T-helper 1 cell treated with Interleukin-12 subunit alpha and Interleukin-12 subunit beta and Interleukin-4 antibody, amounts not matched to agents 30 μg/mL and 1 μg/mL, for 36 hours (primary cell): ENCODE data around the gene PRSS53.

Source experiments
- H3K27ac Mint-ChIP-seq: one replicate; pipeline ENCODE4 v1.8.0; 2021; ENCODE audit warnings: mild to moderate bottlenecking, mixed read lengths
- H3K27me3 Mint-ChIP-seq: one replicate; pipeline ENCODE4 v1.8.0; 2021; ENCODE audit warnings: low read depth, mixed read lengths
- H3K36me3 Mint-ChIP-seq: one replicate; pipeline ENCODE4 v1.8.0; 2021; ENCODE audit warnings: low read depth, mixed read lengths
- H3K4me1 Mint-ChIP-seq: one replicate; pipeline ENCODE4 v1.8.0; 2021; ENCODE audit warnings: low read depth, mixed read lengths
- H3K4me3 Mint-ChIP-seq: one replicate; pipeline ENCODE4 v1.8.0; 2021; ENCODE audit warnings: mild to moderate bottlenecking, moderate library complexity, mixed read lengths
- H3K9me3 Mint-ChIP-seq: one replicate; pipeline ENCODE4 v1.8.0; 2021; ENCODE audit warnings: mixed read lengths

Gene PRSS53

DNA sequence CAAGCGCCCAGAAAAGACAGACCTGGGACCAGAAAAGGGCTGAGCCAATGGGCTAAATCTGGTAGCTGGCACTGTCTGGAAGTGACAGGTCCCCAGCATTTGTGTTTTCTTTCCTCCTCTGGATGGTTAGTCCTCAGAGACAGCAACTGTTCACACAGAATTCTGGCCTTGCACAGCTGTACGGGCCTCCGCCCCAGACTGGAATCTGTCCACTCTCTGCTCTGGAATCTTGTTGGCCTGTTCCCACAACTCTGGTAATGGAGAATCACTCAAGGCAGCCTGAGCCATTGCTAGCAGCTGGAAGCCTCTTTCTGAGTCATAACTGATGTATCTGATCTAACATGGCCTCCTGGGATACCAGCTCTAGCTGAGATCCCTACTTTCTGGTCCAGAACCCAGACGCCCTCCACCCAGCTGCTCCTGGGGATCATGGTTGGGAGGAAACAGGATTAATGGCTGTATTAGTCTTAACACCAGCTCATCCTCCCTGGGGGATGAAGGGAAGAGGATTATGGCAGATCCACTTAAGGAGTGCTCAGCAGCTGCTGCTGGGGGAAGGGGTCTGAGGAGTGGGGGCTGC lies 23.8 kb downstream of the PRSS53 start:
- H3K4me3 Mint-ChIP-seq, result peak overlapping the region; percentile 70
- H3K4me1 Mint-ChIP-seq, result peaks cover 43% of the 10 kb centered on the region
- no peaks in the 10 kb centered on the region for H3K9me3 Mint-ChIP-seq
- no peaks in the 10 kb centered on the region for H3K27me3 Mint-ChIP-seq
- peaks cover 19% of the 10 kb centered on the region for H3K36me3 Mint-ChIP-seq
- H3K27ac Mint-ChIP-seq, result peak overlapping the region; percentile 79

DNA sequence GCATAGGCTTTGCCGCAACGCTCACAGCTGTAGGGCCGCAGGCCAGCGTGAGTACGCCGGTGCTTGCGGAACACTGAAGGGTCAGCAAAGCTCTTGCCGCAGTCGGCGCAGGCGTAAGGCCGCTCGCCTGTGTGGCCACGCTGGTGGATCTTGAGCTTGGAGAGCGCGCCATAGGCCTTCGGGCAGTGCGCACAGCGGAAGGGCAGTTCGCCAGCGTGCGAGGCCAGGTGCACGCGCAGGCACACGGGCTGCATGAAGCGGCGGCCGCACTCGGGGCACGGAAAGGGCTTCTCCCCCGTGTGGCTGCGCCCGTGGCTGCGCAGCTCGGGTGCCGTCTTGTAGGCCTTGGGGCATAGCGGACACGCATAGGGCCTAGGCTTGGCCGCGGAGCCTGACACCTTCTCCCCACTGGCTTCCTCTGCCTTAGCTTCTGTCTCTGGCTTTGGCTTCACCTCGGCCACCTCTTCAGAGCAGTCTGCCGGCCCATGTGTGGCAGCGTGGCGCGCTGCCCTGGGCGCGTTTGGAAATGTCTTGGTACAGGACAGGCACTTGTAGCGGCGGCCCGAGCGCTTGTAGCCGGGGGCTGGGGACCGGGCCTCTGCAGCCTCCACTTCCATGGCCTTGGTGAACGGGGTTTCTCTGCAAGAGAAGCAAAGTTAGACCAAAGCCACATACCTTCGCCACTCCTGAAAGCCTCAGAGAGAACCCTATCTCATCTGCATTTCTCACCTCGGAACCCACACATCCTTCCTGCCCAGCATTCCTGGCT lies 24.7 kb downstream of the PRSS53 start:
- H3K4me1 Mint-ChIP-seq, result peaks cover 39% of the 10 kb centered on the region
- H3K4me3 Mint-ChIP-seq, result peak overlapping the region; percentile 70
- H3K36me3 Mint-ChIP-seq, result peaks cover 22% of the 10 kb centered on the region
- no peaks in the 10 kb centered on the region for H3K27me3 Mint-ChIP-seq
- no peaks in the 10 kb centered on the region for H3K9me3 Mint-ChIP-seq
- peak overlapping the region; percentile 79 for H3K27ac Mint-ChIP-seq

DNA sequence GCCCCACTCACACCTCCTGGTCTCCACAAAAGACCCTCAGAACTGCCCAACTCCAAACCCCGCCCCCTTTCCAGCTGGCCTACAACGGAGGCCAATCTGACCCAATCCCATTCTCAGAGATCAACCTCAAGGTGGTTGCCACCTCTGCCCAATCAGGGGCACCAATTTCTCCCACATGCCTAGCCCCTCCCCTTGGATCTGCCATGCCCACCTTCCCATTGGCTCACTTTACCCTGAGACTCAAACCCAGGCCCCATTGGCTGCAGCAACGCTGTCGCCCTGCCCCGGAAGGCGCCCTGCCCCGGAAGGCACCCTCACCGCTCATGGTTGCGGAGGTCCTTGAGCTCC lies 25.3 kb downstream of the PRSS53 start:
- Mint-ChIP-seq H3K4me1 (peaks cover 39% of the 10 kb centered on the region), H3K36me3 (peaks cover 22% of the 10 kb centered on the region)

DNA sequence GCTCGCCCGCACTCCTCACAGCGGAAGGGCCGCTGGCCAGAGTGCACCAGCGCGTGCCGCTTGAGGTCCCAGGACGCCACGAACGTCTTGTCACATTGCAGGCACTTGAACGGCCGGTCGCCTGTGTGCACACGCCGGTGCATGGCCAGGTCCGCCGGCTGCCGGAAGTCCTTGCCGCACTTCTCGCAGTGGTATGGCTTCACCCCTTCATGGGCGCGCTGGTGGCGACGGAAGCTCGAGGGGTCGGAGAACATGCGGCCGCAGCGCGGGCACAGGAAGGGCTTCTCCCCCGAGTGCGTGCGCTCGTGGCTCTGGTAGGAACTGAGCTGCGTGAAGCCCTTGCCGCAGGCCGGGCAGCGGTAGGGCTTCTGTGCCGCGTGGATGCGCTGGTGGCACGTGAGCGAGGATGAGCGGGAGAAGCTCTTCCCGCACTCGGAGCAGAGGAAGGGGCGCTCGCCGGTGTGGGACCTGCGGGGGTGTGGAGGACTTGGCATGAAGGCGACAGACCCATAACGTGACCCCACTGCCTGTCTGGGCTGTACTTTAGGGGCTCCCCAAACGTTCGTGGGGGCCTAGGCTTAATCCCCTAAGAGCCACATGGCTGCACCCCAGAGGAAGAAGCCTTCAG lies 26.8 kb downstream of the PRSS53 start:
- H3K27me3 Mint-ChIP-seq, result no peaks in the 10 kb centered on the region
- no peak overlapping the region for H3K27ac Mint-ChIP-seq
- peaks cover 34% of the 10 kb centered on the region for H3K4me1 Mint-ChIP-seq
- H3K9me3 Mint-ChIP-seq, result no peaks in the 10 kb centered on the region
- peaks cover 22% of the 10 kb centered on the region for H3K36me3 Mint-ChIP-seq
- H3K4me3 Mint-ChIP-seq, result no peak overlapping the region

More for the DNA sequence above, 25.3 kb downstream of the PRSS53 start:
- Mint-ChIP-seq H3K4me3 (peak overlapping the region; percentile 70), H3K27me3 (no peaks in the 10 kb centered on the region), H3K9me3 (no peaks in the 10 kb centered on the region), H3K27ac (peak overlapping the region; percentile 72)

DNA sequence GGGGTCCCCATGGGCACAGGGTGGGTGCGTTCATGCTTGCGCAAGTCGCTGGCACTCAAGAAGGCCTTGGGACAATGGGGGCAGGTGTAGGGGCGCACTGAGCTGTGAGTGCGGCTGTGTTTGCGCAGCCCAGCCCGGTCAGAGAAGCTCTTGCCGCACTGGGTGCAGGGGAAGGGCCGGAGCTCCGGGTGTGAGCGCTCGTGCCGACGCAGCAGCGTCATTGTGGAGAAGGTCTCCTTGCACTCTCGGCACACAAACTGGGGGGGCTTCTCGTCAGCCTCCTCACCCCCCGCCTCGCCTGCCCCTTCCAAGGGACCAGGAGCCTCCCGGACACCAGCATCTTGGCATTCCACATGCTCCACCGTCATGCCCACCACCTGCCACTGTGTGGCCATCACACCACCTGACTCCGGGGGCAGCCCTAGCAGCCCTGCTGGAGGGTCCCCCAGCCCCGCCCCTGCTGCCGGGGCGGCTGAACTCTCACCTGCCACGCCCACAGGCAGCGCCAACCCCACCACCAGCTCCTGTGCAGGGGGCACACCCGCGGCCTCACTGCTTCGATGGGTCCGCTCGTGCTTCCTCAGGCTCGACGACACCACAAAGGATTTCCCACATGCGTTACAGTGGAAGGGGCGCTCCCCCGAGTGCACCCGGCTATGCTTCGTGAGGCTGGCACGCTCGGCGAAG lies 27.5 kb downstream of the PRSS53 start:
- Mint-ChIP-seq H3K9me3 (no peaks in the 10 kb centered on the region), H3K4me3 (no peak overlapping the region), H3K36me3 (peaks cover 22% of the 10 kb centered on the region), H3K4me1 (peaks cover 29% of the 10 kb centered on the region), H3K27me3 (no peaks in the 10 kb centered on the region), H3K27ac (no peak overlapping the region)

DNA sequence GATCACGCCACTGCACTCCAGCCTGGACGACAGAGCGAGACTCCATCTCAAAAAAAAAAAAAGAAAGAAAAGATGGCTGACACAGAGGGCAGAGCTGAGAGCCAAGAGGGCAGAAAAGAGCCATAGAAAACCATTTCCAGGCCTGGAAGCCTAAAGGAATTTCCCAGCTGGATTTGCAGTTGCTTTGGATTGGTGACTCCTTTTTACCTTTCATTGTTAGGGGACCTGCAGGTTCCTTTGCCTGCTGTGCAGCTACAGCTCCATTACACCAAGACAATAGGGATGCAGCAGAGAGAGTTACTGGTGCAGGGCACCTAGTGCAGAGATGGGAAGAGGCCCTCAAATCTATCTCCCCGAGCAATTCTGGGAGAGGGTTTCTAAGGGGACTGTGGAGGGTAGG lies 33.1 kb downstream of the PRSS53 start:
- H3K9me3 Mint-ChIP-seq, result no peaks in the 10 kb centered on the region
- no peak overlapping the region for H3K27ac Mint-ChIP-seq
- no peaks in the 10 kb centered on the region for H3K27me3 Mint-ChIP-seq
- peaks cover 12% of the 10 kb centered on the region for H3K36me3 Mint-ChIP-seq
- H3K4me3 Mint-ChIP-seq, result no peak overlapping the region
- peaks cover 4% of the 10 kb centered on the region for H3K4me1 Mint-ChIP-seq

DNA sequence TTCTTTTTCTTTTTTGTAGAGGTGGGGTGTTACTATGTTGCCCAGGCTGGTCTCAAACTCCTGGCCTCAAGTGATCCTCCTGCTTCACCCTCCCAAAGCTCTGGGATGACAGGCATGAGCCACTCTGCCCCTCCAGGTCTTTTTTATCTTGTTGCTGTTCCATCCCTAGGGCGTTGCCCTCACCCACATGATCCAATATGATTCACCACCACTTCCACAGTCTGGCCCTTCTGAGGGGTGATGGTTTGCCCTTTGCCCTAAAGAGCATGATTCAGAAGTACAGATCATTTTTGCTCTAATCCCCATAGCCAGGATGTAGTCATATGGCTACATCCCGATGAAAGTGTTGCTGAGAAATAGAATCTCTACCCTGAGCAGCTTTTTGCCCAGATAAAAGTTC lies 36.6 kb downstream of the PRSS53 start:
- H3K4me1 Mint-ChIP-seq, result peaks cover 4% of the 10 kb centered on the region
- H3K36me3 Mint-ChIP-seq, result peaks cover 4% of the 10 kb centered on the region
- H3K27ac Mint-ChIP-seq, result peak overlapping the region; percentile 47

DNA sequence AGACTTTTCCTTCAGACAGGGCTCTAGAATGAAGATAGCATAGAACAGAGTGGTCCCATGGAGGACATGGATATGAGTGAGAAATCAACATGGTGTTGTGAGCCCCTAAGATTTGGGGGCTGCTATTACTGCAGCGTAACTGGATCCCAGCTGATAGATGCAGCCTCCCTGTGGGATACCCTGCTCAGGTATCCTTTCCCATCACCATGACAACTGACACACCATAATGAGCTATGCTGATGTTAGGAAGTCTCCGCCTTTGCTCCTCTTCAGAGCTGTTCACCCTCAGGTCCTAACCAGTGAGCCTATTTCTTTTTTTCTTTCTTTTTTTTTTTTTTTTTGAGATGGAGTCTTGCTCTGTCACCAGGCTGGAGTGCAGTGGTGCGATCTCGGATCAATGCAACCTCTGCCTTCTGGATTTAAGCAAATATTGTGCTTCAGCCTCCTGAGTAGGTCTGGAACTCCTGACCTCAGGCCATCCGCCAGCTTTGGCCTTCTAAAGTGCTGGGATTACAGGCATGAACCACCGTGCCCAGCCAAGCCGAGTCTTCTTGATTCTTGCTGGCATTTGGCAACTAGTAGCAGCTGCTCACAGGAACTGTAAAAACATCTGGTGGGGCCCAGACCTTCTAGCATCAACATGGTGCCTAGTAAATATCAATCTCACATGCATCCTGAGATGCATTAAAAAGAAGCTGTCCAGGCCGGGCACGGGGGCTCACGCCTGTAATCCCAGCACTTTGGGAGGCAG lies 38.3 kb downstream of the PRSS53 start:
- Mint-ChIP-seq H3K4me1 (peaks cover 4% of the 10 kb centered on the region), H3K4me3 (no peak overlapping the region), H3K27ac (no peak overlapping the region), H3K36me3 (peaks cover 1% of the 10 kb centered on the region), H3K9me3 (no peaks in the 10 kb centered on the region), H3K27me3 (no peaks in the 10 kb centered on the region)

More for the DNA sequence above, 36.6 kb downstream of the PRSS53 start:
- H3K9me3 Mint-ChIP-seq, result no peaks in the 10 kb centered on the region
- no peaks in the 10 kb centered on the region for H3K27me3 Mint-ChIP-seq
- H3K4me3 Mint-ChIP-seq, result no peak overlapping the region

DNA sequence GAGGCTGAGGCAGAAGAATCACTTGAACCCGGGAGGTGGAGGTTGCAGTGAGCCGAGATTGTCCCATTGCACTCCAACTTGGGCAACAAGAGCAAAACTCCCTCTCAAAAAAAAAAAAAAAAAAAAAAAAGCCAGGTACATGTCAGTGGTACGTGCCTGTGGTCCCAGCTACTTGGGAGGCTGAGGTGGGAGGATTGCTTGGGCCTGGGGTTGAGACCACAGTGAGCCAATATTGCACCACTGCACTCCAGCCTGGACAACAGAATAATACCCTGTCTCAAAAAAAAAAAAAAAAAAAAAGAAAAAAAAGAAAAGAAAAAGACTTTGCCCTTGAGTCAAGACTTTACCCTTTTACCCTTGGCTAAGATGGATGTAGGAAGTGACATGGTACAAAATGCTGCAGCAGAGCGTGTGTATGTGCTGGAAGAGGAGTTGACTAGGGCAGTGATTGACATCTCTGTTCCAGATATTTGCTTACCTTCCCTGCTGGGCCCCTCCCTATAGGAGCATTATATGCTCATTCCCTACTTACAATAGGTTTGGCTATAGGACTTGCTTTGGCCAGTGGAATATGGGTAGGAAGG lies 44.8 kb downstream of the PRSS53 start:
- Mint-ChIP-seq H3K27me3 (no peaks in the 10 kb centered on the region), H3K9me3 (no peaks in the 10 kb centered on the region), H3K27ac (no peak overlapping the region), H3K4me3 (no peak overlapping the region), H3K4me1 (no peaks in the 10 kb centered on the region), H3K36me3 (peaks cover 15% of the 10 kb centered on the region)

DNA sequence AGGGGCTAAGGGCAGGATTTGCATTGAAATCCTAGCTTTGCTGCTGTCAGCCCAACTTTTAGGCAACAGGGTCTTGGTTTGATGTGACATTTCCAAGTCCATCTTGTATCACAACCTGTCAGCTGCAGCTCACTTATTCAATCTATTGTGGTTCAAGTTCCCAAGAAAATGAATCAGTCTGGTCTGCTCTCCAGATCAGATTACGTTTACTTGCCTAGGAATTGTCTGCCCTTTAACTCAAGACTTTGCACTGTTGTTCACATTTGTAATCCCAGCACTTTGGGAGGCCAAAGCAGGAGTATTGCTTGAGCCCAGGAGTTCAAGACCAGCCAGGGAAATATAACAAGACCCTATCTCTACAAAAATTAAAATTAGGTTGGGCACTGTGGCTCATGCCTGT lies 45.4 kb downstream of the PRSS53 start:
- Mint-ChIP-seq H3K4me3 (no peak overlapping the region), H3K27me3 (no peaks in the 10 kb centered on the region), H3K27ac (no peak overlapping the region), H3K4me1 (no peaks in the 10 kb centered on the region), H3K9me3 (no peaks in the 10 kb centered on the region), H3K36me3 (peaks cover 21% of the 10 kb centered on the region)

DNA sequence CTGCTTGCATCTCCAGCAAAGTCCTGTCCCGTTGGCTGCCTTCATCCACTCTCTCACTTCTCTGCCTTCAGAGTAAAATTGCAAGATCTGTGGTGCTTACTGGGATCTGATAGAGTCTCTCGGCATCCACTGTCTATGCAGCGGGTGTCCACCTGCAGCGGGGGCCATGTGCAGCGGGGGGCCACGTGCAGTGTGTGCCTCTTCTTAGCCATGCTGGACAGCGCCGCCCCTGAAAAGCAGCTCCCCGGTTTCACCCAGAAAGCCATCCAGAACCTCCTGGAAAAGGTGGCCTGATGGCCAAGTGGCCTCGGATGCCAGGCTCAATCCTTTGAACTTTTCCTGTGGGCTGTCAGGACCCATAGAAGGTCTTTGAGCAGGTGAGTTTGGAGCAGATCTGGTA lies 45.9 kb downstream of the PRSS53 start:
- Mint-ChIP-seq H3K9me3 (no peaks in the 10 kb centered on the region), H3K4me3 (no peak overlapping the region), H3K27ac (no peak overlapping the region), H3K27me3 (no peaks in the 10 kb centered on the region), H3K36me3 (peaks cover 21% of the 10 kb centered on the region), H3K4me1 (no peaks in the 10 kb centered on the region)

DNA sequence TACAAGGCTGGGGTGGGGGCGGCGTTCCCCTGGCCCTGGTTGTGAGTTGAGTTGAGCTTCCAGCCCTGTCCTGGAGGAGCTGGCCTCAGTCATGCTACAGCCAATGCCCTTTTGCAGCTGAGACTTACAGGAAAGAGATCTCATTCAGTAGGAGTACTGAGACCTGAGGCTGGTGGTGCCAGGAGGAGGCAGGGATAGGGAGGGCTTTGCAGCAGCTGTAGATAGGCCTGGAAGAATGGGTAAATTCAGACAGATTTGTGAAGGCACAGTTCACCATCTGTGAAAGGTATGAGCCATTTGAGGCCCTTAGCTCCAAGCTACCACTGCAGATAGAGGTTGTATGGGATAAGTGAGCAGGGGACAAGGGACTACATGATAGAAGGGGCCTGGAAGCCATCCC lies 49.8 kb downstream of the PRSS53 start:
- no peak overlapping the region for H3K4me3 Mint-ChIP-seq
- peaks cover 6% of the 10 kb centered on the region for H3K4me1 Mint-ChIP-seq
- no peaks in the 10 kb centered on the region for H3K9me3 Mint-ChIP-seq
- peaks cover 29% of the 10 kb centered on the region for H3K36me3 Mint-ChIP-seq
- no peak overlapping the region for H3K27ac Mint-ChIP-seq
- no peaks in the 10 kb centered on the region for H3K27me3 Mint-ChIP-seq

DNA sequence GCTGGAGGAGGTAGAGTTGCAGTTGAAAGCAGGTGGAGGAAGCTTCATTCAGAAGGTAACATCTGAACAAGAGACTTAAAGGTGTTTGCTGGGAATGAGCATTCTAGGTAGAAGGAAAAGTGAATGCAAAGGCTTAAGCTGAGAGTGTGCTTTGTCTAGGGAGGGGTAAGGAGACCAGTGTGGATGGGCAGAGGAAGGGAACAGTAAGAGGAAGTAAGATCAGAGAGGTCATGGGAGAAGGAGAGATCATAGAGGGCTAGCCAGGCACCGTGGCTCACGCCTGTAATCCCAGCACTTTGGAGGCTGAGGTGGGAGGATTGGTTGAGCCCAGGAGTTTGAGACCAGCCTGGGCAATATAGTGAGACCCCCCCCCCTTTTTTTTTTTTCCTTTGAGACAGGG lies 52.1 kb downstream of the PRSS53 start:
- Mint-ChIP-seq H3K27ac (no peak overlapping the region), H3K4me3 (no peak overlapping the region), H3K9me3 (no peaks in the 10 kb centered on the region), H3K4me1 (peaks cover 15% of the 10 kb centered on the region), H3K27me3 (no peaks in the 10 kb centered on the region), H3K36me3 (peaks cover 26% of the 10 kb centered on the region)
